NK-92 (cell line): ENCODE data around the gene METTL13.
A peak's percentile ranks its signal among the peaks of the same experiment; 100 is the strongest.

Source experiments
- DNase-seq: peaks from one replicate; lab custom pipeline; 2025; ENCODE audit not compliant: unreplicated experiment; lab: John Stamatoyannopoulos, UW

METTL13 gene, protein sequence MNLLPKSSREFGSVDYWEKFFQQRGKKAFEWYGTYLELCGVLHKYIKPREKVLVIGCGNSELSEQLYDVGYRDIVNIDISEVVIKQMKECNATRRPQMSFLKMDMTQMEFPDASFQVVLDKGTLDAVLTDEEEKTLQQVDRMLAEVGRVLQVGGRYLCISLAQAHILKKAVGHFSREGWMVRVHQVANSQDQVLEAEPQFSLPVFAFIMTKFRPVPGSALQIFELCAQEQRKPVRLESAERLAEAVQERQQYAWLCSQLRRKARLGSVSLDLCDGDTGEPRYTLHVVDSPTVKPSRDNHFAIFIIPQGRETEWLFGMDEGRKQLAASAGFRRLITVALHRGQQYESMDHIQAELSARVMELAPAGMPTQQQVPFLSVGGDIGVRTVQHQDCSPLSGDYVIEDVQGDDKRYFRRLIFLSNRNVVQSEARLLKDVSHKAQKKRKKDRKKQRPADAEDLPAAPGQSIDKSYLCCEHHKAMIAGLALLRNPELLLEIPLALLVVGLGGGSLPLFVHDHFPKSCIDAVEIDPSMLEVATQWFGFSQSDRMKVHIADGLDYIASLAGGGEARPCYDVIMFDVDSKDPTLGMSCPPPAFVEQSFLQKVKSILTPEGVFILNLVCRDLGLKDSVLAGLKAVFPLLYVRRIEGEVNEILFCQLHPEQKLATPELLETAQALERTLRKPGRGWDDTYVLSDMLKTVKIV

DNA sequence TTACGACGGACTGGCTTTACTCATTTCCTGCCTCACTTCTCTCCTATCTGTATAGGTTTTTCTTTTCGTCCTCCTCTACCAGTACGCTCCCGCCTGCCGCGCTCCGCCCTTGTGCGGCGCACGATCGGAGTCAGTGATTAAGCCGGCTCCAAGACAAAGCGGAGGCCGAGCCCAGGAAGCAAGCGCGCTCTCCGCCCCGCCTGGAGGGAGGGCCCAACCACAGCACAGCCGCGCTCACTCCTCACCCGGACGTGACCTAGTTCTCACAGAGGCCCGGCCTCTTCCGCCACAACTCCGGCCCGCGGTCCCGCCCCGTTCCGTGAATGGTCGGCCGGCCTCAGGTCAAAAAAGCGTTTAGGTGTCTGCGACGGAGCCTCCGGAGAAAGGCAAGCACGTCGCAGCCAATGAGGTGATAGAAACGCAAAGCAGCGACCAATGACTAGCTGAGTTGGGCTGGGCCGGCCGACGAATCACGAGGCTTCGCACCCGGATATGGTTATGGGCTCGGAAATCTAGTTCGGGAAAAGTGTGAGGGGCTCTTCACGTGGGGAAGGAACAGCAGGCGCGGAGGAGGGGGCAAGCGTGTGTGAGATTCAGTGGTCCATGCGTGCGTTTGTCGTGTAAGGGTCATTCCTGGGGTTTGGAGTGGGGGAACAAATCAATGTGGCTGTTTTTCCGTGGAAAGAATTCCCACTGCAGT is at the start of gene METTL13:
TSS of gene METTL13 (plus strand) at position 485 of the 700 bp plus-strand sequence. CDS start 308 bp downstream, outside the sequence.
- DNase-seq = peak; percentile 98

DNA sequence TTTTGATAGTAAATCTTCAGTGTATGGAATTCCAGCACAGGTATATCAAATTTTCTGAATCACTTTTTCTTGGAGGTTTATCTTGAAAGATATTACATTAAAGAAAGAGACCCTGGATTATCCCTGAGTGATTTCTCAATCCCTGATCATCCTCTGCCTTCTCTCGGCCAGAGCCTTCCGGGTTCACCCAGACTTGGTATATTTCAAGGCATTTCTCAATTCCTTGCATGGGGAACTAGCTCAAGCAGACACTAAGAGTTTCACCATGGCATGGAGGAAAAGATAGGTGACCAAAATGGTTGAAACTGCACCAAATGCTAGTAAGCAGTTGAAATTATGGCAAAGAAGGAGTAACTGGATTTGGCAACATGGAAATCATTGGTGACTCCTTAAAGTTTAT is 45.3 kb upstream of the METTL13 start:
- no peak for DNase-seq

DNA sequence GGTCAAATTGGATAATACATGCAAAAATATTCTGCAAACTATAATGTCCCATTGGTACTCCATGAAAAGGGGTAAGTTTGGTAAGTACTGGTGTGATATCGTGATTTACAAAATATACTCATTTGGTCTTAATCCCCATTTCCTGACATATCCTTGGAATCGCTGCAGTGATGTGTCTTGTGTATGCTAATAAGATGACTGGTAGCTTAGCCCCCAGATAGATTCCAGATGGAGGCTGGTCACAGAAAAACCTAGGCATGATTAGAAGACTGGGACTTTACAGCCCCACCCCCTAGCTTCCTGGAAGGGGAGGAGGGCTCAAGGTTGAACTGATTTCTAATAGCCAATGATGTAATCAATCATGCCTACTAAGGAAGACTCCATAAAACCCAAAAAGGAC is 42.5 kb upstream of the METTL13 start:
- DNase-seq = no peak

DNA sequence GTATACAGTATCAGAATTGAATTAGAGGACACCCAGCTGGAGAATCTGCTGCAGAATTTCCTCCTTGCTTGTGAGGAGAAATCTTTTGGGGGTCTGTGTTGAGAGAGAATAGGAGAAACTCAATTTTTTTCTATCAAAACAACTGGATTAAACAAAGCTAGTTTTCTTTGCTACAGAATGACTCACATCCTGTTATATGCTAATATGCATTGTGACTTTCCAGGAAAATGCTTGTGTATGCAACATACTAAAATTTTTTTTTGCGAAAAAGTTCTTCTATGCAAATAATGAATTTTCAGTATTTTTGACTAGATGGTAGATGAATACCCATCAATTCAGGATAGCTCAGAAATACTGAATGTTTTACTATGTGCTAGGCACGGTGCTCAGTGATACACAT is 41.8 kb upstream of the METTL13 start:
- no peak for DNase-seq

DNA sequence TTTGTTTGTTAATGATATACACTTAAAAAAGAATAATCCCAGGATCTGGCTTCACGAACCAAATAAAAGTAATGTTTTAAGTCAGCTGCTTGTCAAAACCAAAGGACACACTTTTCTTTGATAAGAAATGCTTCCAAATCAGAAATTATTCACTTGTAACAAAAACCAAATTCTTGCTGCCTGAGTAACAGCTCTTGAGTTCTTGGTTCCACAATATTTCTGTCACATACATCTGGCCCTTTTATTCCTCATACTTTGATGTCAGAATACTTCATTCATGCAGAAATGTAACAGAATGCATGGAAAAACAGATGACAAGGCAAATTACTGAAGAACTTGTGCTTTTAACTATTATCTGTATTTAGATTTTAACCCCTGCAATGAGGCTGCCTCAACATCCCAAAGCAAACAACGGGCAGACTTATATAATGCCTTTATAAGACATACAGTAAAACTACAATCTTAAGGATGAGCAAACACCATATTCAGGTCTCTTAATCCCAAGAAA is 41.0 kb upstream of the METTL13 start:
- no peak for DNase-seq

DNA sequence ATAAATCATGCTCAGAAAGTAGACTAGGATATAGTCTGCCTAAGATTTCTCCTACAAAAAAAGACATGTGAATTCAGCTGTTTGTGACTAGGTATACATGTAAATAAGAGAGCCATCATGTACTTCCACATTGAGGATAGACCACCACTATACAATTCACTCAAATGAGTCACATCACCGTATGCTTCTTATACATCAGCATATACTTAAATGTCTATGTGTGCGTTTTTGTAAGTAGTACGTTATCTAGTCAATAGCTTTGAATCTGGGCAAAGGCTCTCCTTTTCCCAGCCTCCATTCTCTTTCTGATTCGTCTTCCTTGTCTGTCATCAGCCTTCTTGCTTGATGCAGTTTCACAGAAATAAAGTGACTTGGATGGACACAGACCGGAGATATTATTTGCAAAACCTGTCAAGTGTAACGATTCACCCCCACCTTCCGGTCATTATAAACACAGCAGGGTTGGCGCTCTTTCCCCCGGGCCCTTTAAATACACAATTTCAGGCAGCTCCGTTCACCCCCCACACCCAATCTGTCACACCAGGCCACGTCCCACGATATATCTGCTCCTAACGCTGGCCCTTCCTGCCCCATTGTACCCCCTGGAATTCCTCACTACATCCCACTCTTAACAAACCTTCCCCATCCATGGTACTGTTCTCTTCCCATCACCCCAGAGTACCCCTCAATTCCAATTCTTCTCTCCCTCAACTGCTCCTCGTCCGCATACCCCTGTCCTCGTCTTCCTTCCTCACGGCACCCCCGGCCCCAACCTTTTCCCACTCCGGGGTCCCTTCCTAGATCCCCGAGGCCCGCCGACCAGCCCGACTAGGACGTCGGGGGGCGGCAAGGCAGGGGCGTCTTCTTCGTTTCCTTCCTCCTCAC is 40.2 kb upstream of the METTL13 start:
- no peak for DNase-seq

DNA sequence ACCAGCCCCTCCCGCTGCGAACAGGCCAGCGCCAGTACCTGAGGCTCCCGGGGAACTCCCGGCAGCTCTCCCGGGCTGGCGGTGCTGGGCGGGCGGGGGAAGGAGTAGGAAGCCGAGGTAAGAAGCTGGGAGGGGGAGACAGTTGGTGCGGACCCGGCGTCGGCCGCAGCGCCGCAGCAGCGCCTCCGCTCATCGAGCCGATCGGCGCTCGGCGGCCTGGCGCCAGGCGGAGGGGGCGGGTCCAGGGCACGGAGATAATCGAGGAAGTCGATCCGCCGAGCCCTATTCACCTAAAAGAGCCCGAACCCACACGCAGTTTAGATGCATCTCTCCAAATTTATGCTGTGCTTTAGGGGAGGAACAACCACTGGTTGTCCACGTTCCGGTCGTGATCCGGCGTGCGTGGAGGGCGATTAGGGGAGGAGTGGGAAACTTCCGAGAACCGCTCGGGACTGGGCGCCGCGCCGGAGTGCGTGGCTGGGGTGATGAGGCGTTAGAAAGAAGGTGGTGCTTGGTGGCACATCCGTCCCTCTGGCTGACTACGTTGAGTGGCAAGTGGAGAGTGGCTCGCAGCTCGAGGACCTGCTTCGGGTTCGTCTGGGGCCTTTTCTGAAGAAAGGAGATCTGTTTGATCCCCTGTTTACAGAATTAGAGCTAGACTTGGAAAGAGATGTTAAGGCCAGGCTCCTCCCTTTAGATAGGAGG is 39.4 kb upstream of the METTL13 start, which contains the start of gene VAMP4:
TSS of gene VAMP4 (minus strand) at position 194 of the 705 bp plus-strand sequence. CDS start 3,651 bp downstream, outside the sequence.
- no peak for DNase-seq

DNA sequence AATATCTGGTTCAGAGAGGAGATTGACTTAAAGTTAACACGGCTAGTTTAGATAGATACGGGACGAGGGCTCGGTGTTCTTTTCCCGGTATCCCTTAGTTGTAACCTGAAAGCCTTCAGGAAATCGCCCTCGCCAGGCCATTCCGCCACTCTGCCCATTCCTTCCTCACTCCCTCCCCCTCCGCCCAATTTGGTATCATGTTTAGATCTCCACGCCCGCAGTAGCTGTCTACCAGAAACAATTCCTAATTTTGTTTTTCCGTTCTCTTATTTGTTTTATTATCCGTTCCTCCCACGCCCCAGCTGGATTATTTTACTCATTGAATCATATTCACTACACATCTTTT is 38.9 kb upstream of the METTL13 start:
- DNase-seq = no peak

DNA sequence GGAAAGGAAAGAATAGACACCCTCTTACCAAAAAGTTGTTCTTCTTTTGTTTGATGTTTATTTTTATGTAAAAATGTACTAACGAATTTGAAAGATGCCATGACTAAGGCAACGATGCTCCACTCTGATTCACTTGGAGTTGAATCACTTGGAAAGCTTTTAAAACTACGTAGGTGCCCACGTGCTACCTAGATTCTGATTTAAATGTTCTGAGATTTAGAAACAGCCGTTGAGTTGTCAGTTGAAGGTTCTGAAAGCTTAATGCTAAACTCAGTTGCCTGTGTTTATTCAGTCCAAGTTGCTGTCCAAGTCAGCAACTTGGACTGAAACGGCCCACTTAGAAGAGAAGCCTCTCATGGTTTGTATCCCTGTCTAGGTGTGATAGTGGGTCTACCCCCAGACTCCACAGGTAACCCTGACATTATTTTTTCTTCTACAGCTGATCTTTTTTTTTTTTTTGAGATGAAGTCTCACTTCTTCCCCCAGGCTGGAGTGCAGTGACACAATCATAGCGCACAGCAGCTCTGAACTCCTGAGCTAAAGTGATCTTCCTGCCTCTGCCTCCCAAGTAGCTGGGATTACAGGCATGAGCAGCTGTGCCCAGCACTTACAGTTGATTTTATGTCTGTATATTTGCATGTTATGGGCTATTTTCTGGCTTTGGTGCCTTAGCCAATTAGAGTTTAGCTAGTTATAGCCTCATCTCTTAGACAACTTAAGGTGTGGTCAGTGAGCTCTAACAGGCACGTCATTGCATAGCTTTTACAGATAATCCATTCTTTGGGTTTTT is 38.2 kb upstream of the METTL13 start:
- DNase-seq = no peak

DNA sequence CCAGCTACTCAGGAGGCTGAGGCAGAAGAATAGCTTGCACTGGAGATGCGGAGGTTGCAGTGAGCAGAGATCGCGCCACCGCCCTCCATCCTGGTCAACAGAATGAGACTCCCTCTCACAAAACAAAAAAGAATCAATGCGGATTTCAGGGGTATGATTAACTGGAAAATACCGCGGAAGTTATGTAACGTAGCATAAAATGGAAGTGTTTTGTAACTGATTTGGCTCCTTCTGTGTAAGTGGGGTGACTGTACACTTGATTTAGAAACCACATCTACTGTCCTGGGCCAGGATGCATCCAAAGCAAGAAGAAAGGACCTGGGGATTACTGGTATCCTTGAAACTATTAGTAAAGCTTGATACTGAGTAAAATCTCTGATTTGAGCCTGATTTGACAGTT is 36.5 kb upstream of the METTL13 start:
- no peak for DNase-seq

DNA sequence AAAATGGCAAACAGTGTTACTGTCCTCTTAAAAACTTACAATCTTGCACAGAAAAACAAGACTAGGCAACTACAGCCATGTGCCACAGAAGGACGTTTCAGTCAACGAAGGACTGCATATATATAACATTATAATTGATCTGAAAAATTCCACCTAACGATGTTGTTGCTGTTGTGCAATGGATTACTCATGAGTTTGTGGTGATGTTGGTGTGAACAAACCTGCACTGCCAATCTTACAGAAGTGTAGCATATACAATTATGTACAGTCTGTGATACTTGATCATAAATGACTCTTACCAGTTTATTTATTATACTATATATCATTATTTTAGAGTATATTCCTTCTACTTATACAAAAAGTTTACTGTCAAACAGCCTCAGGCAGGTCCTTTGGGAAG is 32.8 kb upstream of the METTL13 start:
- DNase-seq = no peak

DNA sequence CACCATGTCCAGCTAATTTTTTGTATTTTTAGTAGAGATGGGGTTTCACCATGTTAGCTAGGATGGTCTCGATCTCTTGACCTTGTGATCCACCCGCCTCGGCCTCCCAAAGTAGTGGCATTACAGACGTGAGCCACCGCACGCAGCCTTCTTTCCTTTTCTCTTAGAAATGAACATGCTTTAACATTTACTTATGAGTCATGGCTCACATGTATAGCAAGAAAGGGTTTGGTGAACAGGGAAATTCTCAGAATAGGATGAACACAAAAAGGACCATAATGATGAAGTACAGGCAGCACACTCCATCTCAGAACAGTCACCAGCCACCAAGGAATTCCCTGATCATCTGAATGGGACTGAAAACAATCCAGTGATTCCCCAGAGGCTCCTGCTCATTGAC is 30.2 kb upstream of the METTL13 start:
- DNase-seq = no peak

DNA sequence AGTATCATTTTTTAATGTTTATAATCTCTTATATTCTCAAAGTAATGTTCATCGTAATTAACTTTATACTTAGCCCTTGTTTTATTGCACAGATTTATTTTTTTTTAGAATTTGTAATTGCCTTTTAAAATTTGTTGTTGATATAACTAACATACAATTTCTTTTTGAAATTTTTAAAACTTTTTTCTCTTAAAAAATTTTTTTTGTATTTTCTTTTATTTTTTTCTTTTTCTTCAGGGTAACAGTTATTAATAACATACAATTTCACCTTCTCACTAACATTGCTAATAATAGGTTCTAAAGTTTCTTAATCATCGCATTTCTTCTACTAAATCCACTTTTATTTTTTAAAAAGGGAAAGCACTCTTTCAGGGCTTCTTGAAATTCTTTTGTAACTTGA is 28.3 kb upstream of the METTL13 start:
- no peak for DNase-seq

DNA sequence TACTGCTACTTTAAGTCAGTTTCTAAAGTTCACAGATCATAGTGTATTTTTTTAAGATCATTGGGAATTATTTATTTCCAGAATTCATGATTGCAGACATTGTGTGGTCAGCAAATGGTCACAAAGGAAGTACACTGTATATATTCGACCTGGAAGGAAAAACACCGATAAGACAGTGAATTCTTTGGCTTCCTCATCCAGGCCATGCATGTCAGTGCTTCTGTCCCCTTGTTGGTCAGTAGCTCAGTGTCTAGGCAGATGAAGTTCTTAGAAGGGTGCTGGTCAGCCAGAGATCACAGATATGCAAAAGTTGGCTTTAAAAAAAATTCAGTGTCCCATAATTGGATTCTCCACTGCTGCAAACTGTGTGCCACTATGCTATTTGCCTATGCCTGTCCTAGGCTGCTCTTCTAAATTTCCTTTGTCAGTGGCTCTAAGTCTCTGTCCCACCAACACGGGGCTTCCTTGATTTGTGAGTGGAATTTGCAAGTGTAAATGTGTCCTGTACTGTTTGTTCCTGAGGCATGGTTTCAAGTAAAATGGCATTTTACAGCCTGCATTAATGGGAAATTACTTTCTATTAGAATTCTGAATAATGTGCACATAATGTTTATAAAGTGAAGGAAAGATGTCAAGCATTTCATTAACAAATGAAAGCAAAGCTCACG is 27.6 kb upstream of the METTL13 start:
- no peak for DNase-seq

DNA sequence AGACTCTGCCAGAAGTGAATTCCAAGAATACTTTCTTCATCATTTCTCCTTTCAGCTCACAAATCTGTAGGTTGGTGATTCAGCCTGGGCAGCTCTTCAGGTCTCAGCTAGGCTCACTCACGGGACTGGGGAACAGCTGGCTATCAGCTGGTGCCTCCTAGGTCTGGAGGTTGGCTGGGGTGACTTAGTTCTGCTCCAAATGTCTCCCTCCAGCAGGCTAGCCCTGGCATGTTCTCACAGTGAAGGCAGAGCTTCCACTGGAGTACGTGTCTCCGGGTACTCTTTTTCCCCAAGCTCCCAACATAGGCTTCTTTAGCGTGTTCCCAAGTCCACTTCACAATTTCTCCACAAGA is 27.1 kb upstream of the METTL13 start:
- no peak for DNase-seq

DNA sequence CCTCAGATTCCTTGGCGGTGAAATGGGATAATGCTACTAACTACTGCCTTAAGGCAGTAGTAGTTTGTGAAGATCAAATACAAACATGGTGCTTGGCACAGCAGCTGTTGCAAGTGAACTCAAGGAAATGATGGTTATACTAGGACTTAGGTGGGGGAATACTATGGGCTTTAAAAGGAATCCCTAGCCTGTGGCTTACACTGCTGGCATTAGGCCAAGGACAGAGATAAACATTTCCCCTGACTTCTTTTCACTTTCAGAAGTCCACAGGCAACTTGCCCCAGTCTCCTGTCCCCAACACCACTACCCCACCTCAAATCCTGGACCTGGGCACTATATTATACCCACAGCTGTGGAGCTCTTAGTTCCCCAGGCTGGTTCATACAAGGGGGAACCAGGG is 26.5 kb upstream of the METTL13 start:
- DNase-seq = no peak

DNA sequence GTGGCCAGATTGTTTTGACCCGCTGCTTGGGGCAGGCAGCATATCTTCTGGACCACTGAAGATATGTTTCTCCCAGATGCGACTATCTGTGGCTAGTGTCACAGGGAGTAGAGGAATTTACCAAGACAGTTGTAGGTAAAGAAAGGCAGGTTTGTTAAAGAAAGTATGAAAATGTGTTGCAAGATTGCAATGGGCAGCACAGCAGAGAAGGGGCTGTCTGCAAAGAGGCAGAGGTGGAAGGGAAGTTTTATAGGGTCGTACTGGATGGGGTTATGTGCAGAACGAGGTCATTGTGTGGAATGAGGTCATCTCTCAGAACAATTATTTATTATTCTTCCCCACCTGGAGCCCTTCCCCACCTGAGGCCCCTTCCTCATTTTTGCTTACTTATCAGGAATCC is 24.6 kb upstream of the METTL13 start:
- DNase-seq = no peak

DNA sequence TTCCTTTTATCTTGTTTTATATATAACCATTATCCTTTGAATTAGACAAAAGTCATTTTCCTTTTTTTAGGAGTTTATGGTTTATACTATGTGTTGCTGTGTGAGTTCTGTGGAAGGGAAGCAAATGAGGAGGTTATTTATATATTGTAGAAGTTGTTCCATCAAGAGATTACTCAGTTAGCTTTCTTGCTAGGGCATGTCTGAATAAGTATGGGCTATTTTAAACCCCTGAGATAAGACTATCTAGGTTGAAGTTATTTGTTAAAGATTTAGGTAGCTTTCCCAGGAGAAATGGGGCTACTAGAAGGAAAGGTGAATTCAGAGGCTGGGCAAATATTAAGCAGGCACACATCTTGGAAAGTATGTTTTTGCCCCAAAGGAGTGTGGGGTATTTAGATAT is 23.4 kb upstream of the METTL13 start:
- DNase-seq = no peak

DNA sequence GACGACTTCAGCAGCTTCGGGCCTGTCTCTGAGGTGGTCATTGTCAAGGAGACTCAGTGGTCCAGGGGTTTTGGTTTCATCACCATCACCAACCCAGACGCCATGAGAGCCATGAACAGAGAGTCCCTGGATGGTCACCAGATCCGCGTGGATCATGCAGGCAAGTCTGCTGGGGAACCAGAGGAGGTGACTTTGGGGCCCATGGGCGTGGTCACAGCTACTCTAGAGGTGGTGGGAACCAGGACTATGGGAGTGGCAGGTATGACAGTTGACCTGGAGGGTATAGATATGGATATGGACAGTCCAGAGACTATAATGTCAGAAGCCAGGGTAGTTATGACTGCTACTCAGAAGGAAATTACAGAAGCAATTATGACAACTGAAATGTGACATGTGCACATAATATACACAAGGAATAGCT is 19.3 kb upstream of the METTL13 start:
- no peak for DNase-seq
